ENCODE results near the gene MYOM1. TPM values are rescaled to one million over a fixed set of nuclear protein-coding genes. Genes with fewer than 3 reads are reported as not detected.
A peak's percentile ranks its signal among the peaks of the same experiment; 100 is the strongest.
"Not testable (repeated sequence)": the region's sequence is repeated elsewhere in the genome, so short reads cannot be mapped to it uniquely, and the experiment has no call there.

MYOM1 gene
- total RNA-seq, 1 donor from 2014 or later = 662 TPM

- DNase-seq = no peak
These were observed 138.2 kb downstream of the MYOM1 start for GRCh38 chr18:3081584-3081991.

GRCh38 chr18:3079653-3080052, 140.1 kb downstream of the MYOM1 start:
- DNase-seq = no peak

GRCh38 chr18:3075491-3075890, 144.3 kb downstream of the MYOM1 start:
- no peak for DNase-seq

GRCh38 chr18:3074087-3074486, 145.7 kb downstream of the MYOM1 start:
- DNase-seq = no peak

GRCh38 chr18:3073353-3073752, 146.4 kb downstream of the MYOM1 start:
- DNase-seq = not testable (repeated sequence)

- no peak for DNase-seq
These were observed 148.1 kb downstream of the MYOM1 start for GRCh38 chr18:3071676-3072075.

- DNase-seq = no peak
These were observed 149.9 kb downstream of the MYOM1 start for GRCh38 chr18:3069671-3070433.

- DNase-seq = peak; percentile 59
These were observed 152.0 kb downstream of the MYOM1 start for GRCh38 chr18:3067722-3068121.

GRCh38 chr18:3067165-3067661, 152.6 kb downstream of the MYOM1 start:
- no peak for DNase-seq

GRCh38 chr18:3066341-3067110, 153.2 kb downstream of the MYOM1 start:
- peak; percentile 47 for DNase-seq

- DNase-seq = not testable (repeated sequence)
These were observed 156.0 kb downstream of the MYOM1 start for GRCh38 chr18:3063766-3064165.

GRCh38 chr18:3062798-3063680, 156.7 kb downstream of the MYOM1 start:
- DNase-seq = peak; percentile 69

- no peak for DNase-seq
These were observed 158.0 kb downstream of the MYOM1 start for GRCh38 chr18:3061581-3062312.

GRCh38 chr18:3060667-3061580, 158.8 kb downstream of the MYOM1 start:
- no peak for DNase-seq

- no peak for DNase-seq
These were observed 160.5 kb downstream of the MYOM1 start for GRCh38 chr18:3059272-3059671.

GRCh38 chr18:3058328-3059191, 161.2 kb downstream of the MYOM1 start:
- DNase-seq = no peak

GRCh38 chr18:3057526-3057925, 162.2 kb downstream of the MYOM1 start:
- DNase-seq = no peak

- DNase-seq = no peak
These were observed 163.5 kb downstream of the MYOM1 start for GRCh38 chr18:3056311-3056710.

GRCh38 chr18:3055816-3056215, 164.0 kb downstream of the MYOM1 start:
- no peak for DNase-seq
